Activated naive CD8-positive, alpha-beta T cell treated with anti-CD3 and anti-CD28 coated beads, Interleukin-2, amount 50 U/mL, for 24 hours (primary cell): ENCODE data around the gene TENM4.

Experiments
- ATAC-seq: fragments of 150-1000 bp; cut with Tn5 transposase; one replicate; pipeline ENCODE4 v1.10.0; 2021
- DNase-seq: peaks from one replicate; pipeline ENCODE4 v3.0.0; 2021
- H3K27ac Mint-ChIP-seq: one replicate; pipeline ENCODE4 v1.8.0; 2021; ENCODE audit warnings: mild to moderate bottlenecking, mixed read lengths
- H3K27me3 Mint-ChIP-seq: one replicate; pipeline ENCODE4 v1.8.0; 2021; ENCODE audit warnings: mixed read lengths
- H3K36me3 Mint-ChIP-seq: one replicate; pipeline ENCODE4 v1.8.0; 2021; ENCODE audit warnings: low read depth, mixed read lengths
- H3K4me1 Mint-ChIP-seq: one replicate; pipeline ENCODE4 v1.8.0; 2021; ENCODE audit warnings: mixed read lengths
- H3K4me3 Mint-ChIP-seq: one replicate; pipeline ENCODE4 v1.8.0; 2021; ENCODE audit warnings: mild to moderate bottlenecking, moderate library complexity, mixed read lengths
- H3K9me3 Mint-ChIP-seq: one replicate; pipeline ENCODE4 v1.8.0; 2021; ENCODE audit warnings: mixed read lengths

TENM4 gene

DNA sequence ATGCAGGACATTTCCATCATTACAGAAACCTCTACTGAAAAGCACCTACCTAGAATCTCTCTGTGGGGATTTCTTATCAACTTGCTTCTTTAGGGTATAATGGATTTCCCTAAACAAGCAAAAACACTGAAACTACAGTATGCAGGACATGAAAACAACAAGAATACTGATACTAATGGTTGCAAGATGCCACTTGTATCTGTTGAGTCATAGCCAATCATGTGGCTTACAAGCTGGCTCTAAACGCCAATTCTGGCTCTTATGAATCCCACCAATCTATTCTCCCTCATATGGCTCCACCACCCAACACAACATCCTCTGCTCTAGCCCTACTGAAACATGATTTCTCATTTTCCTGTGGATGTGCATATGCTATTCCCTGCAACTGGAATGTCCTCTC, 22.6 kb downstream of the TENM4 start:
- Mint-ChIP-seq H3K4me1 (no peaks in the 10 kb centered on the region), H3K27me3 (no peaks in the 10 kb centered on the region), H3K36me3 (no peaks in the 10 kb centered on the region), H3K9me3 (peaks cover 9% of the 10 kb centered on the region), H3K27ac (no peak overlapping the region), H3K4me3 (no peak overlapping the region)
- DNase-seq (no peak), ATAC-seq (no peak)

DNA sequence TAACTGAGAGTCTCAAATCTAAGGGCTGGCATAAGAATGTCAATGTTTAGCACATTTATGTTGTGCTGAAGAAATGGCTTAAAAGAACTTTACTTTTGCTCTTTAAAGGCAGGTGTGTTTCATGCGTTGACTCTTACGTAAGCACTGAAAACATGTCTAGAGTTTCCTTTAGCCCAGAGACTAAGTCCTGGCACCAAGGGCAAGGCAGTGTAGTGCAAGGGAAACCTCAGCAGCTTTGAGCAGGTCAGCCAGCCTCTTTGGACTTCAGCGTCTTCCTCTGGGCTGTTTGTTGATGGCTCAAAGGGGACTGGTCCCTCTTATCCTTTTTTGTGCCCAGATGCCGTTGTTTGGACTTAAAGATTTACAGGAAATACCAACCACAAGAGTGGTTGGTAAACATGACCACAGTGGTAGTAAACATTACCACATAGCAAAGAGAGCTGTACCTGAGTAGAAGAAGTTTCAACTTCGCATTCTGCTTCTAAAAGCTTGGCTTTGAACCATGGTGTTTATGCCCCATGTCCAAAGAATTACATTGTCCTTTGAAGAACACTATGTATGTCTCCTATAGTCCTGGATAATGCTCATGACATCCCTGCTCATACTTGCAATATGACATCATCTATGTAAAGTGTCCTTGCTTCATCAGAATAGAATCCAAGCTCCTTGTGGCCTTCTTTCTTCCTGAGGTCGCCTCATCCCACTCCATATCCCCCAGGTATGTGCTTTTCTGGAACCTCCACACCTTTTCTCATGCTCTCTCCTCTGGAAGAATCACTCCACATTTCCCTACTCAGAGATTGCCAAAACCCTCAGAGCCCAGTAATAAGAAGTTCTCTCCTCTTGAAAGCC, 23.5 kb downstream of the TENM4 start:
- Mint-ChIP-seq H3K27me3 (no peaks in the 10 kb centered on the region), H3K27ac (no peak overlapping the region), H3K9me3 (peaks cover 9% of the 10 kb centered on the region), H3K36me3 (no peaks in the 10 kb centered on the region), H3K4me1 (no peaks in the 10 kb centered on the region), H3K4me3 (no peak overlapping the region)
- ATAC-seq: no peak
- no peak for DNase-seq

DNA sequence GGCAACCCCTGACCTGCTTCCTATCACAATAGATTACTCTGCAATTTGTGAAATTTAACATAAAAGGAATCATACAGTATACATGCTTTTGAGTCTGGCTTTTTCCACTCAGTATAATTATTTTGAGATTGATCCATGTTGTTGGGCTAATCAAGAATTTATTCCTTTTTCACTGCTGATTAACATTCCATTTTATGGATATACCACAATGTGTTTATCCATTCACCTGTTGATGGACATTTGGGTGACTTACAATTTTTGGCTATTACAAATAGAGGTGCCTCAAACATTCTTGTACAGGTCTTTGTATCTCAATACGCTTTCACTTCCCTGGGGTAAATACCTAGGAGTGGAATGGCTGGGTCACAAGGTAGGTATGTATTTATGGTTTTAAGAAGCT, 24.9 kb downstream of the TENM4 start:
- no peak for ATAC-seq
- DNase-seq: no peak
- Mint-ChIP-seq H3K4me3 (no peak overlapping the region), H3K9me3 (peaks cover 9% of the 10 kb centered on the region), H3K27ac (no peak overlapping the region), H3K27me3 (no peaks in the 10 kb centered on the region), H3K4me1 (no peaks in the 10 kb centered on the region), H3K36me3 (no peaks in the 10 kb centered on the region)

DNA sequence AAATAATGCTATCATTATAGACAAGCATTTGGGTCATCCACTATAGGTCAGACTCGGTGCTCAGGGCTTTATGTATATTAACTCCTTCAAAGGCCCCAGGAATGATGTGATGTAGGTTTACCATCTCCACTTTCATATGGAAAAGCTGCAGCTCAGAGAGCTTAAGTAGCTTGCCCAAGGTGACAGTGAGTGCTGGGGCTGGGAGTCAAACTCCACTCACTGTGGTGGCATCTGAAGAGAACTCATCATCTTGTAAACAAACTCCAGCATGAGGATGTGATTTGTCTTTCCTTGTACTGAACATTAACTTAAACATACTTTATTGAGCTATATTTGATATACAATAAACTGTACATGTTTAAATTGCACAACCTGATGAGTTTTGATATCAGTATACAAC, 25.4 kb downstream of the TENM4 start:
- Mint-ChIP-seq H3K27ac (no peak overlapping the region), H3K4me1 (no peaks in the 10 kb centered on the region), H3K27me3 (no peaks in the 10 kb centered on the region), H3K9me3 (peaks cover 9% of the 10 kb centered on the region), H3K36me3 (no peaks in the 10 kb centered on the region), H3K4me3 (no peak overlapping the region)
- no peak for DNase-seq
- no peak for ATAC-seq

DNA sequence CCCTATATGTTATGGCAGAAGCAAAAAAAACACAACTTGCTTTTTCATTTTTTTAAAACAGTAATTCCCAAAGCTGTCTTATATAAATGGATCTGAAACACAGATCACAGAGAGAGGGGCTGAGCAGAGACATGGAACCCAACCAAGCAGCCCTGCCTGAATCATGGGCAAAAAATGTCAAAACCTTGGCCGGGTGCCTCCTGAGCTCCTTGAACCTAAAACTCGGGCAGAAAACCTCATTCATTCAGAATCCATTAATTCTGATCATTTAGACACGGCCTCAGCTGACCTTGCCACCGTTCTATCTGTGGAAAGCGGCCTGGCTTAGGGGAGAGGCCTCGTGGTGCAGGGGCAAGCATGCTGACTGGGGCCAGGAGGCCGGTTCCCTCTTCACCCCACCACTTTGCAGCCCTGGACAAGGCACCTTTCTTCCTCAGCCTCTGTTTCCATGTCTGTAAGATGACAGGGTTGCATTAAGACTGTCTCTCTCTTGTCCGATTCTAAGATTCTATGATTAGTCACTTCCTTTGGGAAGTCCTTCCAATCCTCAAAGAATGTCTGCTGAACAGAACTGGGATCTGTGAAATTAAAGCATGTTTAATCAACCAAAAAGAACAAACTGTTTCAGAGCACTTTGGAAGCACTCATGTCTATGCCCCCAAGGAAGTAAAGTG, 26.0 kb downstream of the TENM4 start:
- peaks cover 3% of the 10 kb centered on the region for H3K27me3 Mint-ChIP-seq
- H3K27ac Mint-ChIP-seq: no peak overlapping the region
- no peak overlapping the region for H3K4me3 Mint-ChIP-seq
- H3K4me1 Mint-ChIP-seq: no peaks in the 10 kb centered on the region
- H3K9me3 Mint-ChIP-seq: peaks cover 9% of the 10 kb centered on the region
- ATAC-seq: no peak
- DNase-seq: no peak
- no peaks in the 10 kb centered on the region for H3K36me3 Mint-ChIP-seq

DNA sequence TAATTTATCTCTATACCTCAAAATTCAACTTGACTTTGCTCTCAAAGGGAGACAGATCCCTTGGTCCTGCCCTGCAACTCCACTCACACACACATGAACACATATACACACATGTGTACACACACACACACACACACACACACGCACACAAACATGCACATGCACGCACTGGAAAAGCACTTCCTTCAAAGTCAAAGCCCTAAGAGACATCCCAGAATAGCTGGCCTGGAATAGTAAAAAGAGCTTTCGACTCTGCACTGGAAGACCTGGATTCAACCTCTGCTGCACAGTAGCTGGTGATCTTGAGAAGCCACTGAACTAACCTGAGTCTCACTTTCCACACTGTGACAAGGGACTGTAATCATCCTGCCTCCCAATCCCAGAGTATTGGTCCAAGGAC, 26.8 kb downstream of the TENM4 start:
- Mint-ChIP-seq H3K27ac (no peak overlapping the region), H3K9me3 (peaks cover 9% of the 10 kb centered on the region), H3K27me3 (peaks cover 3% of the 10 kb centered on the region), H3K4me1 (no peaks in the 10 kb centered on the region), H3K36me3 (no peaks in the 10 kb centered on the region), H3K4me3 (no peak overlapping the region)
- no peak for DNase-seq
- no peak for ATAC-seq

DNA sequence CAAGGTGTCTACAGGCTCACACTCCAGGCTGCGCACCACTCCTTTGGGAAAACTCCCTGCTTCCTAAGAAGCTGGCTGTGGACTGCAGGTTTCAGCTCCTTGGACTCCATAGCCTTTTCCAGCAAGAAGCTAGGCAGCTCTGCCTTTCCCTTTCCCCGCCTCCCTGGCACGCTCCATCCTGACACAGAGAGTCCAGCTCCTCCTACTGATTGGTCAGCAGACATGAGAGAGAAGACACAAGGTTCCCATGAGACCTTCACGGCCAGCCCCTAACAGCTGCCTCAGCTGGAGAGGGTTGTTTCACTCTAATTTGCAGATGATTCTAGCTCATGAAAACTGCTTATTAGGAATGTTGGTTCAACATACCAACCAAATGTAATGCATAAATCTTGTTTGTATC, 27.6 kb downstream of the TENM4 start:
- peaks cover 9% of the 10 kb centered on the region for H3K9me3 Mint-ChIP-seq
- no peaks in the 10 kb centered on the region for H3K36me3 Mint-ChIP-seq
- H3K27ac Mint-ChIP-seq: no peak overlapping the region
- no peak for DNase-seq
- H3K27me3 Mint-ChIP-seq: peaks cover 3% of the 10 kb centered on the region
- no peak overlapping the region for H3K4me3 Mint-ChIP-seq
- no peak for ATAC-seq
- no peaks in the 10 kb centered on the region for H3K4me1 Mint-ChIP-seq

DNA sequence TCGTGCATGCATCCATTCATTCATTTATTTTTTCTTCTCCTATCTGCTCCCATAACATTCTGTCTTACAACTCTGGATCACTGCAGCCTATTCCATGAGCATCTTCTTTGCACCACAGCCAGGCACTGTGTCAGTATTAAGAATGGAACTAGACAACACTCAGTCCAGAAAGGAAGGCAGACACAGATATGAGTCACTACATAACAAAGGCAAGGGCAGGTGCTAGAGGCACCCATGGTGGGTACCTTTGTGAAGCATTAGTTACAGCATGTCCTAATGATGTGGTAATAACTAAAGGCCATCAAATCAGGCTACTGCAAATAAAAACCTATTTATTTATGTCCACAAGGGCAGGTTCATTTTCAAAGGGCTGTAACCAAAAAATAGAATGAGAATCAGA, 28.1 kb downstream of the TENM4 start:
- no peak for ATAC-seq
- H3K4me3 Mint-ChIP-seq: no peak overlapping the region
- H3K36me3 Mint-ChIP-seq: no peaks in the 10 kb centered on the region
- no peak overlapping the region for H3K27ac Mint-ChIP-seq
- no peak for DNase-seq
- peaks cover 8% of the 10 kb centered on the region for H3K9me3 Mint-ChIP-seq
- peaks cover 3% of the 10 kb centered on the region for H3K27me3 Mint-ChIP-seq
- H3K4me1 Mint-ChIP-seq: no peaks in the 10 kb centered on the region

DNA sequence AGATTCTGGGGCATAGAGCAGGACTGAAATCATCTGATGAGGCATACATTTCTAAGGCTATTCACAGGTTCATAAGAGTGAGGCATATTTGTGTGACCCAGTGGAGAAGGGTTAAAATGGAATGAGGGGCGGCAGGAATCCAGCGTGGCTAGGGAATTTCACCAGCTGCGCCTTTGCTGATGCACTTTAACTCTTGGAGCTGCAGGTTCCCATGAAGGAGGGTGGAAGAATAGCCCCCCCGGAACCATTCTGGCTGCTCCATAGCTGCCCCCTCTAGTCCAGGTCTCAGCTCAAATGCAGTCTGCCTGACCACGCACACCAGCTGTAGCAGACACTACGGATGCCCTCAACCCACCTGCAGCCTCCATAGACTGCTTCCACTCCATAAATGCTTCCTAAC, 31.5 kb downstream of the TENM4 start:
- no peak overlapping the region for H3K27ac Mint-ChIP-seq
- no peak for ATAC-seq
- no peaks in the 10 kb centered on the region for H3K4me1 Mint-ChIP-seq

DNA sequence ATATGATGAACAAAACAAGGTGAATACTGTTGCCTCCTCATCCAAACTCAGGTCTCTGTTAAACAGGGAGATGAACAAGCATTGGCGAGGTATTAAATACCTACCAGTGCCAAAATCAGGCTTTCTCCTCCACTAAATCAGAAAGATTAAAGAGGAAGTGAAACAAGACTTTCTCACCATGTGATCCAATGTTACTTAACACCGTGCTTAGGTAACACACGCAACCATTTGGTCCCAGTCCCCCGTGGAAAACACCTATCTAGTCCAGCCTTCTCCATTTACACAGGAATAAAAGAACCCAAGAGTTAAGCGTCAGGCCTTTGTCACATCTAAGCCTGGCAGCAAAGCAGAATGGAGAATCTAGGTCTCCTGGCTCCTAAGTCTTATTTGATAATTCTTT, 34.5 kb downstream of the TENM4 start:
- Mint-ChIP-seq H3K36me3 (no peaks in the 10 kb centered on the region), H3K9me3 (no peaks in the 10 kb centered on the region), H3K27ac (no peak overlapping the region), H3K27me3 (peaks cover 3% of the 10 kb centered on the region), H3K4me3 (no peak overlapping the region), H3K4me1 (no peaks in the 10 kb centered on the region)
- no peak for ATAC-seq
- no peak for DNase-seq

More for the DNA sequence above, 31.5 kb downstream of the TENM4 start:
- Mint-ChIP-seq H3K9me3 (no peaks in the 10 kb centered on the region), H3K27me3 (peaks cover 3% of the 10 kb centered on the region), H3K36me3 (no peaks in the 10 kb centered on the region), H3K4me3 (no peak overlapping the region)
- no peak for DNase-seq

DNA sequence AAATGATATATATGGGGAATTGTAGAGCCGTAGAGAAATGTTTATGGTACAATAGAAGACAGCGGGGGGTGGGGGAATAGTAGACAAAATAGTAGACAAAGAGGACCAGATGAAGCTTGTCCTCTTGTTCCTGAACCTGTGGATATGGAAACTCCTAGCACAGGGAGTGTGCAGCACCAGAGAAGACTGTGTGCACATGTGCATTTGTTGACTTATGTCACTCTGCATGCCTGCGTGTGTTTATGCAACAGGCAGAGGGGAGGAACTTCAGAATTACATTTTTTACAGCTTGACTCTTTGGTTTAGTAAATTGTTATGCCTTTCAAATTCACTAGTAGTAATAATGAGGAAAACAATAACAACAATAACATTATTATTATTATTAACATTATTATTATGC, 36.0 kb downstream of the TENM4 start:
- no peak for DNase-seq
- no peak overlapping the region for H3K27ac Mint-ChIP-seq
- H3K9me3 Mint-ChIP-seq: no peaks in the 10 kb centered on the region

DNA sequence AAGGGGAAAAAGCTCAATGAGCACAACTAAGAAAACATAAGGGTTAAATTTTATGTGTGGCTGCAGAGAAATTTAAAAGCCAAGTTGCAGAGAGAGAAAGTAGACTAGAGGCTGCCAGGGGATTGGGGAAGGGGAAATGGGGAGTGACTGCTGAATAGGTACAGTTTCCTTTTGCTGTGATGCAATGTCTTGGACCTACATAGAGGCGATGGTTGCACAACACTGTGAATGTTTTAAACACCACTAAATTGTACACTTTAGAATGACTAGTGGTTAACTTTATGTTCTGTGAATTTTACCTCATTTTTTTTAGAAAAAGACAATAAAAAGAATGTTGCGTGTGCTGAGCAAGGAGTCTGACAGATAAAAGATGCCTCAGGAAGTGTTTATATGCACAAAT, 36.5 kb downstream of the TENM4 start:
- Mint-ChIP-seq H3K4me3 (no peak overlapping the region), H3K27me3 (no peaks in the 10 kb centered on the region), H3K36me3 (no peaks in the 10 kb centered on the region), H3K9me3 (no peaks in the 10 kb centered on the region), H3K4me1 (no peaks in the 10 kb centered on the region), H3K27ac (no peak overlapping the region)
- DNase-seq (no peak), ATAC-seq (no peak)

More for the DNA sequence above, 36.0 kb downstream of the TENM4 start:
- no peak overlapping the region for H3K4me3 Mint-ChIP-seq
- H3K36me3 Mint-ChIP-seq: no peaks in the 10 kb centered on the region
- no peaks in the 10 kb centered on the region for H3K4me1 Mint-ChIP-seq
- no peaks in the 10 kb centered on the region for H3K27me3 Mint-ChIP-seq
- ATAC-seq: no peak

DNA sequence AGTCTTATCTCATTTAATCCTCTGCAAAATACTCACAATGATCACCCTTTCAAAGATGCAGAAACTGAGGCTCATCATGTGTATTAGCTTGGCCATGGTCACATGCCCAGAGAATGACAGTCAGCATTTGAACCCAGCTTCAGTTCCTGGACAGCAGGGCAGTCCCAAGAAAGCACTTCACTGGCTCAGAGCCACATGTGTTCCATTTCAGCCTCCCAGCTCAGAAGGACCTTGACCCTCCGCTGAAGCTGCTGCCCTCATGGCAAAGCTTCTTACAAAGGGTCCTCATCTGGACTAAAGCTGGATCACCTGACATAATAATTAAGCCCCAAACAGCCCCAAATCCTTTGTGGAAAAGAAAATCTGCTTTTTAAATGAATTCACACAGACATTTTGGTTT, 37.0 kb downstream of the TENM4 start:
- H3K27me3 Mint-ChIP-seq: no peaks in the 10 kb centered on the region
- ATAC-seq (no peak), DNase-seq (no peak)
- H3K9me3 Mint-ChIP-seq: no peaks in the 10 kb centered on the region
- H3K4me1 Mint-ChIP-seq: no peaks in the 10 kb centered on the region
- H3K27ac Mint-ChIP-seq: no peak overlapping the region
- H3K4me3 Mint-ChIP-seq: no peak overlapping the region
- H3K36me3 Mint-ChIP-seq: no peaks in the 10 kb centered on the region

DNA sequence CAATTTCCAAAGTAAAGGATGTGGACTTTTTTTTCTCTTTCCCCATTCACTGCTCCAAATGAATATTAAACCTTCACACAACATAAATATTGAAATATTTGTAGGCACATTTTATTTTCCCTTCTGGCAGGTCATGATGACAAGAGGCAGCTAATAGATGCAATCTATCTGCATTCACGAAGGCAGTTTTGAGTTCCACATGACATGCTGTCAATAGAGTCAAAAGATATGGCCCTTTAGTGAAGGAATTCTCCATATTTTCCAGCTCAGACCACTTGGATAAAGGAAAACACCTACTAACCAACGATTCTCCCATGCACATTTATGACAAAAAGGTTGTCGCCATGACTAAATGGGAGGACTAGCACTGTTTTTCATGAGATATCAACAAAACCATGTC, 37.9 kb downstream of the TENM4 start:
- no peaks in the 10 kb centered on the region for H3K4me1 Mint-ChIP-seq
- H3K36me3 Mint-ChIP-seq: no peaks in the 10 kb centered on the region
- H3K4me3 Mint-ChIP-seq: no peak overlapping the region
- DNase-seq (no peak), ATAC-seq (no peak)
- H3K9me3 Mint-ChIP-seq: no peaks in the 10 kb centered on the region
- no peak overlapping the region for H3K27ac Mint-ChIP-seq
- no peaks in the 10 kb centered on the region for H3K27me3 Mint-ChIP-seq

DNA sequence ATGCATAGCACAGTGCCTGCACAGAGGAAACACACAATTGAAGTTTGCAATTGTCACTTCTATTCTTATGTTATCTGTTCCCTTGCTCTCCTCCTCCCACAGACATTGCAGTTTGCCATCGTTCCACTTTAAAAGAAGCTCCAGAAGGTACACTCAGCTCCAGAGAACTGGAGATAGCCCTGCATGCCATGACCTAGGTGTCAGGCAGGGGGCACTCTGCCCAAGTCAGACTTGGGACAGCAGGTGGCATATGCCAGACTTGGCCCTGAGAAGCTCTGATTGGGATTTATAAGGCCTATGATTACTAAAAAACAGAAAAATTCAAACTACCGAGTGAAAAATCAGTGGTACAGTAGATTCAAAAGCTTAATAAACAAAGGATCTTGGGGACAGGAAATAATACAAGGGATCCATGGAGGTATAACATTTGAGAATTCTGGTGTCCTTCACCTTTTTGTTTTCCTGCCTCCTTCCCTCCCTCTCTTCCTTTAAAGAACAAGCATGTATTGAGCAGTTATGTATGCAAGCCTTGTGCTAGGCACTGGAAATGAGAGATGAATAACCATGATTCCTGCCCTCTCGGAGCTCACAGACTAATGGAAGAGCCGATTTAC, 40.0 kb downstream of the TENM4 start:
- Mint-ChIP-seq H3K27me3 (no peaks in the 10 kb centered on the region), H3K9me3 (no peaks in the 10 kb centered on the region), H3K27ac (no peak overlapping the region), H3K36me3 (no peaks in the 10 kb centered on the region), H3K4me3 (no peak overlapping the region), H3K4me1 (peaks cover 2% of the 10 kb centered on the region)
- no peak for ATAC-seq
- peak; percentile 18 for DNase-seq
